NCI-H345 treated with DMSO at 0.1 percent for 48 hours (cell line): Measurements from ENCODE around the gene JTB.
"Not testable (repeated sequence)": the region's sequence is repeated elsewhere in the genome, so short reads cannot be mapped to it uniquely, and the experiment has no call there.

Source experiments
- DNase-seq: peaks from one replicate; lab custom pipeline; 2025; ENCODE audit not compliant: unreplicated experiment; lab: John Stamatoyannopoulos, UW

JTB gene

DNA sequence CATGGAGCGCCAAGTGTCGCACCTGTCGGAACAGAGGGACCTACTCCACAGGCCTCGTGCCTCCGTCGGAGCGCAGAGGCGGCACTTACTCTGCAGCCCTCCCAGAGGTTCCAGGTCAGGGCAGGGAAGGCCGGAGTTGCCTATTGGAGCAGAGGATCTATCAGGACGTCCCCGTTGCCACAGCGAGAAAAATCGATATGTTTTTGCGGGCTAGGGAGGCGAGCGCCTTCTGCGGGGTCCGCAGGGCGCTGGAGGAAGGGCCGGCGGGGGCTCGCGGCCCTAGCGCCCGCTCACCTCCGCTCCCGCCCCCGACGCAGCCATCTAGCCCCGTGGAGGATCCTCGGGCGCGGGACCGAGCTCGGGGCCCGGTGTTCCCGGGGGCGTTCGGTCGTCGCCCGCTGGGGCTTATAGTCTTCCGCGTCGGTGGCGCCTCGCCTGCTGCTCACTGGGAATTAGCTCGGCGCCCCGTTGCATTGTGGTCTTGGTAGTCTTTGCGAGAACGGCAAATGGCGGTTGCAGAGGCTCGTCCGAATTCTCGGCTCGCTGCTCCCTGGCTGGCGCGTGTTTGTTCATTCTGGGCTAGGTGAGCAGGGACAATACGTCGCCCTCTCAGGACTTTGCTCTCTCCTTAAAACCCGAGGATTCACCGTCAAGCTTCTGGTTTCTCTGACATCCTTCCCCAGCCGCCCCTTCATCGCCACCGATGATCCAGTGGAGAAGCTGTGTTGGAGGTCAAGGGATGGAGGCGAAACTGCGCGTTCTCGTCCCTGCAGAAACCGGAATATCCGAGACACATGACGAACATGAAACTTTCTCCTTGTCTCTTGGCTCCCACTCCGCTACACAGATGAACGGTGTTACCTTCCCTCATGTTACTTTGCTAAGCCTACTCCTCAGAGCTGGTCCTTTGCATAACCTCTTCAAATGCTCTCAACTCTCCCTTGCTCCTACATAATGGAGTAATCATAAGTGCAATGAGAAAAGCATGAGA, at the start of gene JTB:
JTB (minus strand) TSS at position 425 of the 991 bp plus-strand sequence; CDS start at position 3, 422 bp downstream.
- peak; percentile 95 for DNase-seq

- no peak for DNase-seq
These were observed 42.5 kb upstream of the JTB start for GRCh38 chr1:154019940-154020339.

- DNase-seq: no peak
These were observed 41.8 kb upstream of the JTB start for GRCh38 chr1:154019269-154019668.

DNA sequence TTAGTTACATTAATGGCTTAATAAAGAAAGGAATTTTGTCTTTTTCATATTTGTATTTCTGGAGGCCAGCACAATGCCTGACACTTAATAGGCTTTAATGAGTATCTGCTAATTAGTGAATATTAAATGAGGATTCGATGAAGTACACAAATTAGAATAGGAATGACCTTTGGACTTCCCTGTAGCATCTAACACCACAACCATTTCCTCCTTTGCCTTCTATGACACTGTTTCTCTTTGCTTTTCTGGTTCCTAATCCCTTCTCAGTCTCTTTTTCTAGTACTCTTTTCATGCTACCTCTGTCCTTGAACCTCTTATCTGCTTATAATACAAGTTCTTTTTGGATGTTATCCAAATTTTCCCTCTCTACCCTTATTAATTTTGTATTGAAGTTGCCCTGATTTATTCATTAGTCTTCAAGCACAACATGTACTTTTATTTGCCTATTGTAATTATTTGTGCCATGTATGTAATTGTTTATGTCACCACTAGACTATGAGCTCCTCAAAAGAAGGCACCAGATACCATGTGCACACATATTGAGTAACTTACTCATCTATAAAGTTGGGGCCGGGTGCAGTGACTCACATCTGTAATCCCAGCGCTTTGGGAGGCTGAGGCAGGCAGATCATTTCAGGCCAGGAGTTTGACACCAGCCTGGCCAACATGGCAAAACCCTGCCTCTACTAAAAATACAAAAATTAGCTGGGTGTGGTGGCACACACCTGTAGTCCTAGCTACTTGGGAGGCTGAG, 36.9 kb upstream of the JTB start:
- DNase-seq: no peak

GRCh38 chr1:154012543-154012942, 35.1 kb upstream of the JTB start:
- DNase-seq: not testable (repeated sequence)

DNA sequence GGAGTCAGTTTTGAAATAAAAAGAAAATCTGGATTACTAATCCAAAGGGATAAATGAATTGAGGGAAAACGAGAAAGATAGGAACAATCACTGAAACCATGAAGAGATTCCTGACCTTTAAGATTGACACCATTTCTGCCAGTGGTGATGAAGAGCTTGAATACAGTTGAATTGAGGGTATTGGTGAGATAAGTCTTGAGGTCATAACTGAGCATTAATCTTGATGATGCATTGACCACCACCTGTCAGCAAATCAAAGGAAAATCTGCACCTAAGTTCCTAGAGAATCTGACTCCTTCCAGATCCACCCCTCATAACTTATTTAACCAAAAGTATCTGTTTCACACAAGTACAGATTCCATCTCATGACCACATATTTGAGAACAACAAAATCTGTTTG, 34.7 kb upstream of the JTB start:
- no peak for DNase-seq

DNA sequence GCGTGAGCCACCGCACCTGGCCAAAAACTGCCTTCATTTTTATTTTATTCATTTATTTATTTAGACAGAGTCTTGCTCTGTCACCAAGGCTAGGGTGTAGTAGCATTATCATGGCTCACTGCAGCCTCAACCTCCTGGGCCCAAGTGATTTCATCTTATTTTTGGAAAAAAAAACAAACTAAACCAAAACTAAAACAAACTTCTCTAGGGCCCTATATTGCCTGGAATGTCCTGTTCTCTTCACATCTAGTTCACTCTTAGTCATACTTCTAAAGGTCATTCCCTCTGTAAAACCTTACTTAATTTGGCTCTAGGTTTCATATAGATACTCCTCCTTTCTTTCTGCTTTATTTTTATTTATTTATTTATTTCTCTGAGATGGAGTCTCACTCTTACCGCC, 28.7 kb upstream of the JTB start:
- no peak for DNase-seq

- no peak for DNase-seq
These were observed 22.9 kb upstream of the JTB start for GRCh38 chr1:154000420-154000819.

DNA sequence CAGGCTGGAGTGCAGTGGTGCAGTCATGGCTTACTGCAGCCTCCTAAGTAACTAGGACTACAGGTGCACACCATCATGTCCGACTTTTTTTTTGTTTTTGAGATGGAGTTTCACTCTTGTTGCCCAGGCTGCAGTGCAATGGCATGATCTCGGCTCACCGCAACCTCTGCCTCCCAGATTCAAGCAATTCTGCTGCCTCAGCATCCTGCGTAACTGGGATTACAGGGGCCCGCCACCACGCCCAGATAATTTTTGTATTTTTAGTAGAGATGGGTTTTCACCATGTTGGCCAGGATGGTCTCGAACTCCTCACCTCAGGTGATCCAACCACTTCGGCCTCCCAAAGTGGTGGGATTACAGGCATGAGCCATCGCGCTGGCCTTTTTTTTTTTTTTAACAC, 19.4 kb upstream of the JTB start:
- not testable (repeated sequence) for DNase-seq

DNA sequence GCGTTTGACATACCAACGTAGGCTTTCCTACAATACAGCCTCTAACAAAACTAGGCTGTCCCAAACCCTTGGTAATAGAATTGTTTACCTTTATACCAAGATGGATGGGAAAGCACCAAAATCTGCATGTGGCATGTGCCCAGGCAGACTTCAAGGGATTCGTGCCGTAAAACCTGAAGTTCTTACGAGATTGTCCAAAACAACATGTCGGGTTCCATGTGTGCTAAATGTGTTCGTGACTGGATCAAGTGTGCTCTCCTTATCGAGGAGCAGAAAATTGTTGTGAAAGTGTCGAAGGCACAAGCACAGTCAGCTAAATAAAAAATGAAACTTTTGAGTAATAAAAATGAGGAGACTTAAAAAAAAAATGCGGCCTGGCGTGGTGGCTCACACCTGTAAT, 18.2 kb upstream of the JTB start:
- no peak for DNase-seq

GRCh38 chr1:153995202-153995601, 17.7 kb upstream of the JTB start:
- no peak for DNase-seq

GRCh38 chr1:153991806-153992205, 14.3 kb upstream of the JTB start:
- DNase-seq: no peak

DNA sequence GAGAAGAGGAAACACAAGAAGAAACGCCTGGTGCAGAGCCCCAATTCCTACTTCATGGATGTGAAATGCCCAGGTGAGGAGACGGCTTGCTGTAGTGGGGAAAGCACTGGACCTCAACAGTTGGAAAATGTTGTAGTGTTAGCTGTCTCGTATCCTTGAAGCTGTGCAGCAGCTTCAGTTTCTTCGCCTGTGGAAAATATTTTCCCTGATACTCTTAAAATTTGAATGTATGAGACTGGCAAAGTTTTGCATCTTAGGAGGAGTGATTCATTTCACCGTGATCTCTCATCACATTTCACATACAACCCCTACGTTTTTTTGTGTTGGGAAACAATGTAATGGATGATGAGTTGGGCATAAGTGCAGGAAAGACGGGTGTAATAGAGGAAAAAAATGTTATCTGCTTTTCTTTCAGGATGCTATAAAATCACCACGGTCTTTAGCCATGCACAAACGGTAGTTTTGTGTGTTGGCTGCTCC, 13.7 kb upstream of the JTB start:
- DNase-seq: no peak

DNA sequence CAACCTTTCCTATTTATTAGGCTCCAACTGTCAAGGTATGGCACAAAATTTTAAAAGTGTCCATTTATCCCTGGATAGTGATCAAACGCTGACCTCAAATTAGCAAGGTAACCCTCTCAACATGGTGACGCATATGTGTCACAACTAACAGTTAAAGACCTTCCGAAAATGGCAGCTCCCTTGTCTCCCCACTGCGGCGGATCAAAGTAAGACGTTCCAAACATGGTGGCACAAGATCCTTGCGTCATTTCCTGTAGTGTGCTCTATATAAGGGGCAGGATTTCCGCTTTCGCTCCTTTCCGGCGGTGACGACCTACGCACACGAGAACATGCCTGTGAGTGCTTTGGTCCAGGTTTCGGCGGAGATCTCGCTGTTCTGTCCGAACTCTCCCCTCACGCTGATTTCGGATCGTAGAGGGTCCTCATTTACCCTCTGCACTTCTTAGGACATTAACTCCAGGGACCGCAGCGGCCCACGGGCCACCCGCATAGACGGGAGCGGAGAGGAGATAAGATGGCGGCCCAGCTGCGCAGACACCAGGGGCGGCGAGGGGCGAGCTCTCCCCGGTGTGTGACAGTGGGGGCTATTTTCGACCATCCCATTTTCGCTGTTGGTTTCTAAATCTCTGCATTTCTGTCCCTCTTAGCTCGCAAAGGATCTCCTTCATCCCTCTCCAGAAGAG, 13.1 kb upstream of the JTB start, which contains the start of gene RPS27:
RPS27 (plus strand) TSS at position 295 of the 683 bp plus-strand sequence; CDS start at position 330, 35 bp downstream.
- DNase-seq: peak; percentile 100

DNA sequence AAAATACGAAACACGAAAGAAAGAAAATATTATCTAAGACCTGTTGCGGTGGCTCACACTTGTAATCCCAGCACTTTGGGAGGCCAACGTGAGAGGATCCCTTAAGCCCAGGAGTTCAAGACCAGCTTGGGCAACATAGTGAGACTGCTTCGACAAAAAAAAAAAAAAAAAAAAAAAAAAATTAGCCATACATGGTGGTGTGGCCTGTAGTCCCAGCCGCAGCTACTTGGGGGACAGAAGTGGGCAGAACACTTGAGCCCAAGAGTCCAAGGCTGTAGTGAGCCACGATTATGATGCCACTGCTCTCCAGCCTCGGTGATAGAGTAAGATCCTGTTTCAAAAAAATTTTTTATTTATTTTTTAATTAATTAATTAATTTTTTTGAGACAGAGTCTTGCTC, 10.1 kb upstream of the JTB start:
- no peak for DNase-seq

DNA sequence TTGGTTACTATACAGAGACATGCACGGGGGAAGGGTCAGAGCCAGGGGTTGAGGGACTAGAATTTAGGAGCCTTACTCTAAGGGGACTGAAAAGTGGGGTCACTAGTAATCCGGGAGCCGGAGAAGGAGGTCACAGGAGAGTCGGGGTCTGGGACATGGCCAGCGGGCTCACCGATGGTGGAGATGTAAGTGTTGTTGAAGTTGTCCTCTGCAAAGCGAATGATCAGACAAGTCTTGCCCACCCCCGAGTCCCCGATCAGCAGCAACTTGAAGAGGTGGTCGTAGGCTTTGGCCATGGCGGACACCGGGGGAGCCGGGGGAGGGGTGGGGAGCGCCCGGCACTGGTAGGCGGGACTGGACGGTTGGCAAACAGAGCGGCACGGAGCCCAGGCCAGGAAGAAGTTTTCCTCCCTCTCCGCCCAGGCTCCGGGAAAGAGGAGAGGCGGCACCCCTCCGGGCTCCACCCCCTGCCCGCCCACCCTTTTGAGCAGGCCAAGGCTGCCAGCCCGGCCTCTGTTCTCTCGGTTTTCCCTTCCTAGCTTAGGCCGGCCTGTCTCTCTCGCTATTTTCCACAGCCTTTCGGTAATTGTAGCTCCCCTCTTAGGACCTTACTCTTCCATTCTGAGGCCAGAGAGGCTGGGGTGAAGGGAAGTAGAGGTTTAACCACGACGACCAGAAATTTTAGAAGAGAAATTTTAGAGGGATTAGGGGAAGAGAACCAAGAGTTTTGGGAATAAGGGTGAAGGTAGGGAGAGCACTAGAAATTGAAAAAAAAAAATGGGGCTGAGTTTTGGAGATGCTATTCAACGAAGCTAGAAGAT, 8.7 kb upstream of the JTB start, which contains the start of gene RAB13:
RAB13 (minus strand) TSS at position 399 of the 821 bp plus-strand sequence; CDS start at position 296, 103 bp downstream.
- DNase-seq: peak; percentile 73

GRCh38 chr1:153985341-153985912, 8.0 kb upstream of the JTB start:
- no peak for DNase-seq

DNA sequence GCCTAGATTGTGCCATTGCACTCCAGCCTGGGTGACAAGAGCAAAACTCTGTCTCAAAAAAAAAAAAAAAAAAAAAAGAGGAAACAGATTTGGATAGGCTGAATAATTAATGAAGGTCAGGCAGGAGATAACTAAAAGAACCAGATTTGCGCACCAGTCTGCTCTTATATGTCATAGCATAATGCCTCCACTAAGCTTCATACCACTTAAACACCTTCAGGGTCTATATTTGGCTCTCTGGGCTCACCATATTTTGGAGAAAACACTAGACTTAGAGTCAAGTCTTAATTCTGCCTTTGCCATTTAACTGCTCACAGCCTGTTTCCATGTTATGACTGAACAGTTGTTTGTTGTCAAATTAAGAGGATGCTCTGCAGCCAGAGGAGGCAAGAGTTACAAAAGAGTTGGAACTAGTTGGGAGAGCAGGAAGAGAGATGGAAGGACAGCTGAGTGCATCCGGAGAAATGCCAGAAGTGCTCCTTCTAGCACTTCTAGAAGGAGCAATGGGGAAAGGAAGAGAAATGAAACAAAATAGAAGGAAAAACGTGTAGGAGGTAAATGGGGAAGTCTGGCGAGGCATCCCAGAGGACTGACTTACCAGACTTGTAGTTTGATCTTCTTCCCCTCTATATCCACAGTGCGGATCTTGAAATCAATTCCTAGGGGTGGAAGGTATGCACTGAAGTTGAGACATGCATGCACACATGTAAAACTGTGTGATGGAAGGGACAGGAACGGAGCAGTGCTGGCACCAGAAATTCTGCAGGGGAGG, 6.8 kb upstream of the JTB start:
- no peak for DNase-seq

GRCh38 chr1:153981735-153982134, 4.3 kb upstream of the JTB start:
- DNase-seq: not testable (repeated sequence)
